Testis (tissue), 2 donors: ENCODE data around the gene MYEOV.

Experiments
- POLR2A ChIP-seq: fragments of 450-650 bp; IDR thresholded peaks from one replicate; pipeline ENCODE4 v1.6.1; 2017; ENCODE audit warnings: antibody characterized with exemption, mild to moderate bottlenecking, moderate library complexity
- TF ChIP-seq, protein P1 (sequence below), 3 experiments: fragments of 450-650 bp in 2 of 3; fragments of 200-600 bp in 1 of 3; sonication (generic) in 1 of 3; IDR thresholded peaks; one replicate each; pipeline ENCODE4 v1.5.1; 2016 to 2019; ENCODE audit warnings: antibody characterized with exemption in 3 of 3, mild to moderate bottlenecking in 2 of 3, moderate library complexity in 1 of 3

DNA sequence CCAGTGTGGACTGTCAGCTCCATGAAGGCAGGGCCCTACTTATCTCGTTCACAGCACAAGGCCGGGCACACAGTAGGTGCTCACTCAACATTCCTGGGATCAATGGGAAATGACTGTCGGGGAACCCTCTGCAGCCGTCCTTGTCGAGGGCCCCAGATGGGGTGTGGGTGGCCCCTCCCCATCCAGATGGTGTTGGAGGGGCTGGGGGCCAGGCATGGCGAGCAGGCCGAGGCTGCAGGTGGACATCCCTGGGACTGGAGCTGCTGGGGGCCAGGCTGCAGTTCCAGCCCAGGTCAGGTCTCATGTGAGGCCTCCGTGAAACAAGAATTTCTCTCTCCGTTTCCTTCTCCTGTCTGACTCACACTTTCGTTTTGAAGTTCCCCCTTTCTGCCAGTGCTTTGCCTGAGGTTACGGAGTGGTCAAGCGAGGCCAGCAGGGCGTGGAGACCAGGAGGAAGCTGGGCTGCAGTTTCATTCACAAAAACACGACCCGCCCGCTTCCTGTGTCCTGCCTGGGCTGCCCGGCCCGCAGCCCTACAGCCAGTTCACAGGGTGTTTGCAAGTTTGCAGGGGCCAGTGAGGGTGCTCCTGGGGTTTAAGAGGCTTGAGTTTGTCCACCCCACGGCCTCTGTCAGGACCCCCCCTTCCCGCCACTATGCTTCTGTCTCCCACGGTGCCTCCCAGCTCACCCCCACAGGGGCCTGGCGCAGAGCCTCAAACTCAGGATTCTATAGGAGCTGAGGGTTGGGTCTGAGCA, 4.5 kb downstream of the MYEOV start:
- TF ChIP-seq, protein P1, sequence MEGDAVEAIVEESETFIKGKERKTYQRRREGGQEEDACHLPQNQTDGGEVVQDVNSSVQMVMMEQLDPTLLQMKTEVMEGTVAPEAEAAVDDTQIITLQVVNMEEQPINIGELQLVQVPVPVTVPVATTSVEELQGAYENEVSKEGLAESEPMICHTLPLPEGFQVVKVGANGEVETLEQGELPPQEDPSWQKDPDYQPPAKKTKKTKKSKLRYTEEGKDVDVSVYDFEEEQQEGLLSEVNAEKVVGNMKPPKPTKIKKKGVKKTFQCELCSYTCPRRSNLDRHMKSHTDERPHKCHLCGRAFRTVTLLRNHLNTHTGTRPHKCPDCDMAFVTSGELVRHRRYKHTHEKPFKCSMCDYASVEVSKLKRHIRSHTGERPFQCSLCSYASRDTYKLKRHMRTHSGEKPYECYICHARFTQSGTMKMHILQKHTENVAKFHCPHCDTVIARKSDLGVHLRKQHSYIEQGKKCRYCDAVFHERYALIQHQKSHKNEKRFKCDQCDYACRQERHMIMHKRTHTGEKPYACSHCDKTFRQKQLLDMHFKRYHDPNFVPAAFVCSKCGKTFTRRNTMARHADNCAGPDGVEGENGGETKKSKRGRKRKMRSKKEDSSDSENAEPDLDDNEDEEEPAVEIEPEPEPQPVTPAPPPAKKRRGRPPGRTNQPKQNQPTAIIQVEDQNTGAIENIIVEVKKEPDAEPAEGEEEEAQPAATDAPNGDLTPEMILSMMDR (IDR thresholded peaks at IDR 0.05): no peak
- TF ChIP-seq POLR2A: no peak
